A549 (cell line): ENCODE results near the gene SHANK1. TPM values are rescaled to one million over a fixed set of nuclear protein-coding genes. Genes with fewer than 3 reads are reported as not detected.

Experiments used
- ATAC-seq, 2 experiments: fragments of 200-7000 bp in 1 of 2; fragments of >200 bp in 1 of 2; cut with Nextera tagmentation in 1 of 2; cut with Tn5 transposase in 1 of 2; 3 replicates each; pipeline versions ENCODE4 v1.8.0 to v1.9.1; 2018 to 2020; ENCODE audit warnings: mild to moderate bottlenecking in 1 of 2, moderate library complexity in 1 of 2
- CTCF ChIA-PET: fragments of 300-600 bp; sonication (Branson Sonifier 250); formaldehyde crosslinking; extraction: SDS; loops from one replicate; lab custom pipeline; 2021; ENCODE audit warnings: antibody characterized with exemption, inconsistent platforms; lab: Yijun Ruan, JAX
- POLR2A ChIA-PET: fragments of 350-600 bp; formaldehyde crosslinking; extraction: SDS; loops from one replicate; lab custom pipeline; 2021; ENCODE audit warnings: antibody characterized with exemption, inconsistent platforms; lab: Yijun Ruan, JAX
- DNase-seq, 2 experiments: peaks; one replicate each; pipeline versions ENCODE4 v3.0.0 to v3.0.0-alpha.2; 2011 to 2016; ENCODE audit warnings: low read depth in 1 of 2, low spot score in 1 of 2
- FAIRE-seq: peaks from 2 replicates; lab custom pipeline; 2011; peaks lifted over from hg19 to GRCh38; lab: Jason Lieb, UNC
- H3K27ac ChIP-seq, 2 experiments: fragments of >200 bp; sonication (Bioruptor Twin); formaldehyde crosslinking; 3 replicates each; pipeline ENCODE4 v1.5.1; 2016 to 2017
- H3K4me1 ChIP-seq: fragments of >200 bp; sonication (Bioruptor Twin); formaldehyde crosslinking; 3 replicates; pipeline ENCODE4 v1.6.1; 2016
- H3K4me2 ChIP-seq: fragments of >200 bp; sonication (Bioruptor Twin); formaldehyde crosslinking; 3 replicates; pipeline ENCODE4 v1.6.1; 2016
- H3K4me3 ChIP-seq: fragments of >200 bp; sonication (Bioruptor Twin); formaldehyde crosslinking; 3 replicates; pipeline ENCODE4 v1.5.1; 2016
- H3K9me3 ChIP-seq: fragments of >200 bp; sonication (Bioruptor Twin); formaldehyde crosslinking; 3 replicates; pipeline ENCODE4 v1.6.1; 2016
- BHLHE40 ChIP-seq: IDR thresholded peaks from 2 replicates; pipeline ENCODE4 v1.6.1; 2012; ENCODE audit warnings: low read depth, low read length, inconsistent platforms
- CBX8 ChIP-seq: fragments of 200-600 bp; sonication (generic); IDR thresholded peaks from 2 replicates; pipeline ENCODE4 v1.6.1; 2016
- CHD4 ChIP-seq: fragments of 200-600 bp; sonication (generic); IDR thresholded peaks from 2 replicates; pipeline ENCODE4 v1.6.1; 2016; ENCODE audit warnings: antibody characterized with exemption, mild to moderate bottlenecking, borderline replicate concordance
- EHF ChIP-seq: fragments of 250-450 bp; sonication (Bioruptor Pico); IDR thresholded peaks from 2 replicates; pipeline ENCODE4 v1.5.0; 2020; ENCODE audit warnings: mild to moderate bottlenecking
- EHMT2 ChIP-seq: fragments of 200-600 bp; sonication (generic); IDR thresholded peaks from 2 replicates; pipeline ENCODE4 v1.6.1; 2016; ENCODE audit warnings: antibody characterized with exemption, low read depth, mild to moderate bottlenecking, moderate library complexity
- ELK1 ChIP-seq: fragments of 150-350 bp; IDR thresholded peaks from 2 replicates; pipeline ENCODE4 v1.6.1; 2014; ENCODE audit warnings: low read depth, mild to moderate bottlenecking, low read length
- ESRRA ChIP-seq: fragments of 150-350 bp; IDR thresholded peaks from 2 replicates; pipeline ENCODE4 v1.6.1; 2014; ENCODE audit warnings: mild to moderate bottlenecking, low read length, borderline replicate concordance
- FOSL2 ChIP-seq, 2 experiments: fragments of 450-650 bp in 1 of 2; fragments of >200 bp in 1 of 2; sonication (Bioruptor Twin) in 1 of 2; formaldehyde crosslinking; IDR thresholded peaks; 2 replicates each; pipeline versions ENCODE4 v1.5.0 to v1.6.1; 2016 to 2020; ENCODE audit warnings: mild to moderate bottlenecking in 1 of 2, moderate library complexity in 1 of 2
- HOXB5 ChIP-seq: fragments of 250-450 bp; sonication (Bioruptor Pico); IDR thresholded peaks from 2 replicates; pipeline ENCODE4 v1.5.0; 2020; ENCODE audit warnings: mild to moderate bottlenecking, moderate library complexity
- JUN ChIP-seq, 2 experiments: fragments of >200 bp; sonication (Bioruptor Twin); formaldehyde crosslinking; IDR thresholded peaks; 2 replicates in 1 of 2; 3 replicates in 1 of 2; pipeline ENCODE4 v1.6.1; 2016 to 2017
- JUNB ChIP-seq: fragments of >200 bp; sonication (Bioruptor Twin); formaldehyde crosslinking; IDR thresholded peaks from 2 replicates; pipeline ENCODE4 v1.6.1; 2016
- KDM1A ChIP-seq: fragments of 200-600 bp; sonication (generic); IDR thresholded peaks from 2 replicates; pipeline ENCODE4 v1.6.1; 2016; ENCODE audit warnings: low read depth, mild to moderate bottlenecking
- KDM5A ChIP-seq: fragments of 200-600 bp; sonication (generic); IDR thresholded peaks from 2 replicates; pipeline ENCODE4 v1.6.1; 2016; ENCODE audit warnings: antibody characterized with exemption, mild to moderate bottlenecking
- MAX ChIP-seq: IDR thresholded peaks from 2 replicates; pipeline ENCODE4 v1.6.1; 2012
- NFE2L2 ChIP-seq: fragments of 150-350 bp; conservative IDR thresholded peaks from 2 replicates; pipeline ENCODE4 v1.6.1; 2014; ENCODE audit warnings: low read length
- NPAS2 ChIP-seq: fragments of 250-450 bp; sonication (Bioruptor Pico); IDR thresholded peaks from 2 replicates; pipeline ENCODE4 v1.8.0; 2022; ENCODE audit warnings: mild to moderate bottlenecking, moderate library complexity, borderline replicate concordance
- NR3C1 ChIP-seq: fragments of >200 bp; sonication (Bioruptor Twin); formaldehyde crosslinking; IDR thresholded peaks from 3 replicates; pipeline ENCODE4 v1.6.1; 2017
- PBX3 ChIP-seq: IDR thresholded peaks from 2 replicates; pipeline ENCODE4 v1.6.1; 2012
- RAD21 ChIP-seq, 2 experiments: fragments of >200 bp in 1 of 2; sonication (Bioruptor Twin) in 1 of 2; formaldehyde crosslinking in 1 of 2; IDR thresholded peaks in 1 of 2; conservative IDR thresholded peaks in 1 of 2; 2 replicates in 1 of 2; 3 replicates in 1 of 2; pipeline ENCODE4 v1.6.1; 2012 to 2018; ENCODE audit warnings: inconsistent platforms in 1 of 2
- RCOR1 ChIP-seq: fragments of 150-350 bp; IDR thresholded peaks from 2 replicates; pipeline ENCODE4 v1.6.1; 2014; ENCODE audit warnings: antibody characterized with exemption, low read length, low read depth
- REST ChIP-seq: fragments of 200-600 bp; sonication (generic); IDR thresholded peaks from 2 replicates; pipeline ENCODE4 v1.6.1; 2016; ENCODE audit warnings: antibody characterized with exemption, mild to moderate bottlenecking, moderate library complexity
- TFCP2L1 ChIP-seq: fragments of 250-450 bp; sonication (Bioruptor Pico); IDR thresholded peaks from 2 replicates; pipeline ENCODE4 v1.5.0; 2021; ENCODE audit warnings: mild to moderate bottlenecking
- ZSCAN20 ChIP-seq: fragments of 250-450 bp; sonication (Bioruptor Pico); IDR thresholded peaks from 2 replicates; pipeline ENCODE4 v1.8.0; 2022; ENCODE audit warnings: mild to moderate bottlenecking, moderate library complexity
- WGBS: methylation state at CpG from one replicate; pipeline ENCODE4 v1.1.6; 2017; ENCODE audit errors: missing lambda C conversion rate; 5-methylcytosine and 5-hydroxymethylcytosine counted together
- polyA plus RNA-seq, 4 experiments: library from polyadenylated mRNA; depleted of rRNA in 3 of 4; stranded (reverse); fragments of >200 nt; fragmentation: RNase III in 1 of 4; extraction: RNeasy Plus Mini Kit Qiagen cat#74134 plus additional on column Dnase treatment in 1 of 4; gene quantifications; 2 replicates in 3 of 4; 3 replicates in 1 of 4; pipeline ENCODE4 v1.2.3, GENCODE V29; 2011 to 2017
- TF ChIP-seq, protein P1 (sequence below): IDR thresholded peaks from 2 replicates; pipeline ENCODE4 v1.6.1; 2012; ENCODE audit warnings: low read depth, borderline replicate concordance

SHANK1 gene
- polyA plus RNA-seq, 2 of the 4 experiments (the other 2 are of a cell fraction), result 0.04 to 0.17 TPM

- TF ChIP-seq CBX8 (no peak), PBX3 (no peak)
Measured at GRCh38 chr19:50629194-50629593, 90.4 kb downstream of the SHANK1 start (continued).

DNA sequence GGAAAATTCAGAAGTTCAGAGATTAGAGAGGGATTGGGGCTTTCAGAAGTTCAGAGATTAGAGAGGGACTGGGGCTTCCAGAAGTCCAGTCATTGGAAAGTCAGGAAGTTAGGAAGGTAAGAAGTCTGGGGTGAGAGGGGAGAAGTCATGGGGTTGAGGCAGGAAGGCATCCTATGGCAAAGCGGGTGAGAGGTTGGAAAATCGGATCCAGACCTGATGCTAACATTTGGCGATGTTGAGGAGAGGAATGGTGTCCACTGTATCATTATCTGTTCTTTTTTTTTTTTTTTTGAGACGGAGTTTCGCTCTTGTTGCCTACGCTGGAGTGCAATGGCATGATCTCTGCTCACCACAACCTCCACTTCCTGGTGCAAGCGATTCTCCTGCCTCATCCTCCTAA is 91.1 kb downstream of the SHANK1 start:
- ChIA-PET CTCF (interaction anchor here (0.7 to 2.1 kb wide), 6 partner anchors 20 to 155 kb away, joined by 3 to 9 read pairs (median 4); no protein-coding TSS in a partner anchor), POLR2A (no interaction called here)
- H3K4me2 ChIP-seq, result no peak overlapping the region
- H3K4me1 ChIP-seq, result no peaks in the 10 kb centered on the region
- whole genome bisulfite sequencing, result 83% methylated on average over 7 of the region's 7 CpGs
- FAIRE-seq (no peak), ATAC-seq (no peak), DNase-seq (no peak)
- H3K4me3 ChIP-seq, result no peak overlapping the region
- H3K9me3 ChIP-seq, result peaks cover 13% of the 10 kb centered on the region
- no peak overlapping the region for H3K27ac ChIP-seq
- TF ChIP-seq JUNB (no peak), RAD21 (conservative IDR thresholded peaks at IDR 0.05 in 1 of 2, IDR thresholded peaks at IDR 0.05 in 1 of 2) (no peak), CBX8 (no peak), NPAS2 (CRISPR knock-in tag) (no peak), TFCP2L1 (CRISPR knock-in tag) (no peak), BHLHE40 (no peak), NFE2L2 (no peak)
- TF ChIP-seq, all 56 proteins: peak for 0

DNA sequence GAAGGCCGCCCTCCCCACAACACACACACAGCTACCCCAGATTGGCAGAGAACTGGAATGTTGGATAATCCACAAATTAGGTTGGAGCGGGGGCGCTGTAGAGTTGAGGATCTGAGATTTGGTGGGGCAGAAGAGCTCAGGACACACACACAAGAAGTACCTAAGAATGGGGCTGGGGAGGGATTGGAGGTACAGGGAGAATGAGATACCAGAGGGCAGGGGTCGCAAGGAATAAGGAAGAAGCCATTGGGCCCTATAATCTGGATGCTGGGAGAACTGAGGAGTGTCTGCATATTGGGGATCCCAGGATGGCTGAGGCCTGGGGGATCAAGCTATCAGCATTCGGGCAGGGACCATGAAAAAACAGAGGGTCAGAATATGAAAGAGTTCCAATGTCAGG is 91.5 kb downstream of the SHANK1 start:
- no peaks in the 10 kb centered on the region for H3K4me1 ChIP-seq
- H3K9me3 ChIP-seq, result peaks cover 9% of the 10 kb centered on the region
- H3K27ac ChIP-seq, result no peak overlapping the region
- H3K4me3 ChIP-seq, result no peak overlapping the region
- ChIA-PET POLR2A (no interaction called here), CTCF (interaction anchor here (0.7 to 2.1 kb wide), 9 partner anchors 16 to 156 kb away, joined by 3 to 9 read pairs (median 4); no protein-coding TSS in a partner anchor)
- no peak overlapping the region for H3K4me2 ChIP-seq
- FAIRE-seq, result no peak
- DNase-seq, result no peak
- ATAC-seq, result no peak
- 61% methylated on average over 5 of the region's 5 CpGs for WGBS
- TF ChIP-seq ZSCAN20 (CRISPR knock-in tag) (no peak), NR3C1 (no peak), FOSL2 (IDR thresholded peaks at IDR 0.05) (no peak), FOSL2 (CRISPR knock-in tag; IDR thresholded peaks at IDR 0.05) (no peak), TFCP2L1 (CRISPR knock-in tag) (no peak), RCOR1 (no peak), PBX3 (no peak), KDM1A (no peak), CHD4 (no peak), EHMT2 (no peak), HOXB5 (CRISPR knock-in tag) (no peak), KDM5A (no peak), ELK1 (no peak)

DNA sequence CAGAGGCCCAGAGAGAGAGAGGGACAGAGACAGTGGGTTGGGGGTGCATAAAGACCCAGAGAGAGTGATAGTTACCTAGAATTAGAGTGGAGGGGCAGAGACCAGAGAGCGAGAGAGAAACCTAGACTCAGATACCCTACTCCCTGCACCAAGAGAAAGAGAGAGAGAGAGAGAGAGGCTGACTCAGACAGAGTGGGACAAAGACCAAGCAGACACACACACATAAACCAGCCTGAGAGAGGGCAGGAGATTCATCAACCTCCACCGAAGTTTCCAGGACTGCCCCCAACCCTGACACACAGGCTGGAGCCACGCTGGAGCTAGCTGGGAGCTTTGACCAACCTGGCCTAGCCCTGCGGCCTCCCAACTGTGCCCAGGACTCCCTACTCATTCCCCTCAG is 92.8 kb downstream of the SHANK1 start:
- ChIA-PET CTCF (interaction anchor here (1.1 to 2.1 kb wide), 6 partner anchors 19 to 98 kb away, joined by 3 to 7 read pairs (median 4); no protein-coding TSS in a partner anchor), POLR2A (no interaction called here)
- FAIRE-seq (no peak), DNase-seq (no peak), ATAC-seq (peak; percentile 46 to 53)
- no peak overlapping the region for H3K4me3 ChIP-seq
- WGBS, result 38% methylated on average over 4 of the region's 4 CpGs
- no peak overlapping the region for H3K4me2 ChIP-seq
- no peak overlapping the region for H3K27ac ChIP-seq
- no peaks in the 10 kb centered on the region for H3K4me1 ChIP-seq
- H3K9me3 ChIP-seq, result no peaks in the 10 kb centered on the region
- TF ChIP-seq ESRRA, result no peak
- TF ChIP-seq NPAS2 (CRISPR knock-in tag), result no peak
- no peak for TF ChIP-seq JUN (IDR thresholded peaks at IDR 0.05)
- no peak for TF ChIP-seq MAX
- no peak for TF ChIP-seq KDM1A
- no peak for TF ChIP-seq EHF
- TF ChIP-seq, protein P1, sequence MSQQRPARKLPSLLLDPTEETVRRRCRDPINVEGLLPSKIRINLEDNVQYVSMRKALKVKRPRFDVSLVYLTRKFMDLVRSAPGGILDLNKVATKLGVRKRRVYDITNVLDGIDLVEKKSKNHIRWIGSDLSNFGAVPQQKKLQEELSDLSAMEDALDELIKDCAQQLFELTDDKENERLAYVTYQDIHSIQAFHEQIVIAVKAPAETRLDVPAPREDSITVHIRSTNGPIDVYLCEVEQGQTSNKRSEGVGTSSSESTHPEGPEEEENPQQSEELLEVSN, result no peak
- no peak for TF ChIP-seq NR3C1
- TF ChIP-seq REST, result no peak
